ENCODE results near the gene CMIP.

CMIP gene

GRCh38 chr16:81551151-81551808 lies 106.7 kb downstream of the CMIP start:
- no peak for DNase-seq (ENCODE audit: low spot score)

DNA sequence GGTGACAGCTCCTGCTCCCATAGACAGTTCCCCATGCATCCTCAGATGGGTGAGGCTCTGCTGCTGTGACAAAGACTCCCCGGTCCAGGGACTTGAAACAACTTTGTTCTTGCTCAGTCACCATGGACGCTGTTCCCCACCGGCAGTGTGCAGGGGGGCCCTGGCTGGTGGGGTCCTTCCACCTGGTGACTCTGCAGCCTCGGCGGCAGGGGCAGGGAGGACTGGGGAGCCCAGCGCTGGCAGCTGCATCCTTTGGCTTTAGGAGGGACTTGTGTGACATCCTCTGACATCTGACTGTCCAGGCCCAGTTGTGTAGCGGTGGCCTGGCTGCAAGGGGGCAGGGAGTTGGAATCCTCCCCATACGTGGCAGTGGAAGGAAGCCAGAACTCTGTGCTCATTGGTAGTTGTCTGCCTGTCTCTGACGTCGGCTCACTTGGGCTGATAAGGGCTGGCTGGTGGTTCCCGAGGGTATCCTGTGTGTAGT lies 107.3 kb downstream of the CMIP start:
- DNase-seq (ENCODE audit: low spot score): no peak

DNA sequence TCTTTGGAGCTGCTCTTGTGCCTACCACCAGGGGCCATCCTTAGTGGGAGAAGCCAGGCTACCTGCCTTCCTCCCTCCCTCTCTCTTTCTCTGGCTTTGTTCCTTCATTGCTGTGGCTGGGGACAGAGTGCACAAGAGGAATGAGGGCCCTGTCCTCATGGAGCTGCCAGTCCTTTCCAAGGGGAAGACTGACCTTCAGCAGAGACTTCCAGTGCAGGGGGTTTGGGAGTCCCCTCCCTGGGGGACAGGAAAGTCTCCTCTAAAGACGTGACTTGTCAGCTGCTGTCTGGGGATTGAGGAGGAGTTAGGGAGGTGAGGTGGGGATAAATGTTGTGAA lies 108.1 kb downstream of the CMIP start:
- DNase-seq (ENCODE audit: low spot score): no peak

- no peak for DNase-seq (ENCODE audit: low spot score)
Measured at GRCh38 chr16:81553080-81553813, 108.6 kb downstream of the CMIP start.

GRCh38 chr16:81553814-81554675 lies 109.4 kb downstream of the CMIP start:
- DNase-seq (ENCODE audit: low spot score): no peak

DNA sequence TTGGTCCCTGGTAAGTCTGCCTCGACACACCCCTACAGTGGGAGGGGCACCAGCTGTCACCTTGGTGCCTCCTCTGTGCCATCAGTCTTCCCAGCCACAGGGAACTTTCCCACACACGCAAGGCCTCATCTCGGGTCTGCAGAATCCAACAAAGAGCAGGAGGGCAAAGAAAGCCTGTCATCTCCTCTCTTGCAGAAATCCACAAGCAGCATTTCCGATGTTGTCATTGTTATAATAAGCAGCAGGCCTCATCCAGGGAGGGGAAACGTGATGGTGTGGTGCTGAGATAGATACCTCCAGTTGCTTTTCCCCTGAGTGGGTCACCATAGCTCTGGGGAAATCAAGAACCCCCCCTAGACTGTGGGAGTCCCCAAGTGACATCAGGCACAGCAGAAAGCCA lies 110.4 kb downstream of the CMIP start:
- DNase-seq (ENCODE audit: low spot score): no peak

- DNase-seq (ENCODE audit: low spot score): no peak
Measured at GRCh38 chr16:81555660-81556059, 111.1 kb downstream of the CMIP start.

DNA sequence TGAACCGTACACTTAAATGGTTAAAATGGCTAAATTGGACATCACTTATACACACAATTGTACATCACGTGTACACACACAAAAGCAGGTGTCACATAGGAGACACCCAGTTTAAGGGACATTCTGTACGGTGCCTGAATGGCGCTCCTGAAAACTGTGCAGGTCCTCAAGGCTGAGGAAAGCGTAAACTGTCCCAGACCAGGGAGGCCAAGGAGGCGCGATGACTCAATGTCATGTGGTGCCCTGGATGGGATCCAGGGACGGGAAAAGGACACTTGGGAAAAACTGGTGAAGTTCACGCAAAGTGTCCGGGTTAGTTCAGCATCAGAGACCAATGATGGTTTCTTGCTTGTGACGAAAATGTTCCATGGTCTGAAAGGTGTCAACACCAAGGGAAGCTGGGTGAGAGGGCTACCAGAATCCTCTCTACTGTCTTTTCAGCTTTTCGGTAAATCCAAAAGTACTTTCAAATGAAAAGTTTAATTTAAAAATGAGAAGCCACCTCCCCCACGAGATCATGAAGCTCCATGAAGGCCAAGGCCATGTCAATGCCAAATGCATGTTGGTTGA lies 112.2 kb downstream of the CMIP start:
- DNase-seq (ENCODE audit: low spot score): no peak

DNA sequence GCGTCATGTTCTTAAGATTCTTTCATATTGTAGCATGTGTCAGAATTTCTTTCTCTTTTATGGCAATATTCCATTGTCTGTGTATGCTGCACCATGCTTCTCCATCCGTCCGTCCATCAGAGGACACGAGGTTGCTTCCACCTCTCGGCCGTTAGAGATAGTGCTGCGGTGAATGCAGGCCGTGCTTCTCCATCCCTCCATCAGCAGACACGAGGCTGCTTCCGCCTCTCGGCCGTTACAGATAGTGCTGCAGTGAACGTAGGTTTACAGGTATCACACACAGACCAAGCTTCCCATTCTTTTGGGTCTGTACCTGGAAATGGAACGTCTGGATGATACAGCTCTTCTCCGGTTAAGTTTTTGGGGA lies 113.5 kb downstream of the CMIP start:
- DNase-seq (ENCODE audit: low spot score): no peak

DNA sequence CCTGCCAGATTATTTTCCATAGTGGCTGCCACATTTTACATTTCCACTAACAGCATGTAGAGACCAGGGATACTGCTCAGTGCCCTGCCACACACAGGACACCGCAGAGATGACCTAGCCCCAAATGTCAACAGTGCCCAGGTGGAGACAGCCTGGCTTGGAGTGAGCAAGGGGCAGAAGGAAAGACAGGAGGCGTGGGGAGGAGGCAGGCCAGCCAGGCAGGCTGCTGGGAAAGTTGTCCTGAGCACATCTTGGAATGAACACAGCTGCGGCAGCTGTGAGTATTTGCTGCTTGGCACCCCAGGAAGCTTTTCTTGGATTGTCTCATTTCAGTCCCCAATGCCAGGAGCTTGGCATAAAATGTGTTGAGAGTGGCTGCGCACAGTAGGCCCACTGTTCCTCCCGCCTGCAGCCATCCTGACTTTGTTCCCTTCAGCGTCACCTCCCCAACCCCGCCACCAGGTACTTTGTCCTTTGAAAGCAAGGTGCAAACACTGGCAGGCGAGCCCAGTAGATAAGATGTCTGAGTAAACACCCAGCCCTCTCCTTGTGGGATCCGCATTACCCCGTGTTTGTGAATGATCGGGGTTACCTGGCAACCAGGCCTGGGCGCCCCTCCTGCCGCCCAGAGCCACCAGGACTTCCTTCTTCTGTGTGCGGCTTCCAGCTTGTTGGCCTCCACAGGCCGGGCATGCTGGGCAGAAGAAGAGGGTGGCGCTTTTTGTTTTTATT lies 114.0 kb downstream of the CMIP start:
- DNase-seq (ENCODE audit: low spot score): no peak

- no peak for DNase-seq (ENCODE audit: low spot score)
Measured at GRCh38 chr16:81560979-81561657, 116.5 kb downstream of the CMIP start.

- no peak for DNase-seq (ENCODE audit: low spot score)
Measured at GRCh38 chr16:81562174-81562849, 117.7 kb downstream of the CMIP start.

GRCh38 chr16:81562926-81563325 lies 118.3 kb downstream of the CMIP start:
- no peak for DNase-seq (ENCODE audit: low spot score)

GRCh38 chr16:81564421-81564911 lies 119.9 kb downstream of the CMIP start:
- no peak for DNase-seq (ENCODE audit: low spot score)

- DNase-seq (ENCODE audit: low spot score): no peak
Measured at GRCh38 chr16:81565321-81566028, 120.9 kb downstream of the CMIP start.

GRCh38 chr16:81566086-81567007 lies 121.7 kb downstream of the CMIP start:
- DNase-seq (ENCODE audit: low spot score): no peak

DNA sequence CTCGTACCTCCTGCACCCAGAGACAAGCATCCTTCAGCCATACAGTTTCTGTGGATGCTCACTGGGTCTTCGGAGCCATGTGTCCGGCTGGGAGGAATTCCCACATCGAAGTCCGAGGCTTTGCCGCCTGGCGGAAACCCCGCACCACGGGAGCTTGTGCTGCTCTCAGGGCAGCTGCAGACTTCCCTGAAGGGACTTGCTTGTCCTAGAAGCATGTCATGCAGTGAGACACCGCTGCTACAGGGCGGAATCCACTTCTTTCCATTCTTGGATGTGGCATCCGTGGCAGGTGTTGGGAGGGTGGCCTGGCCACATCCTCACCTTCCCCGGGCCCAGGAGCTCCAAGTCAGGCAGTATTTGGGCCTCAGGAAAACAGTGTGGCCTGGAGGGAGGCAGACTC lies 122.5 kb downstream of the CMIP start:
- DNase-seq (ENCODE audit: low spot score): no peak

- no peak for DNase-seq (ENCODE audit: low spot score)
Measured at GRCh38 chr16:81567987-81568748, 123.6 kb downstream of the CMIP start.

All from cerebellar cortex (tissue), 1 donor.